Karpas-422 (cell line): ENCODE results near the gene ANKFN1. TPM values are rescaled to one million over a fixed set of nuclear protein-coding genes. Genes with fewer than 3 reads are reported as not detected.

Experiments
- DNase-seq: peaks from one replicate; pipeline ENCODE4 v3.0.0-alpha.2; 2015
- H2AFZ ChIP-seq: fragments of 200-600 bp; sonication (generic); 2 replicates; pipeline ENCODE4 v1.6.1; 2014; ENCODE audit warnings: antibody characterized with exemption, low read length, mixed read lengths
- H3K27ac ChIP-seq: fragments of 200-600 bp; sonication (generic); 2 replicates; pipeline ENCODE4 v1.5.1; 2014; ENCODE audit warnings: mild to moderate bottlenecking, low read length, moderate library complexity
- H3K27me3 ChIP-seq: fragments of 200-600 bp; sonication (generic); 2 replicates; pipeline ENCODE4 v1.6.1; 2014; ENCODE audit warnings: low read length, mixed read lengths
- H3K36me3 ChIP-seq: fragments of 200-600 bp; sonication (generic); 2 replicates; pipeline ENCODE4 v1.6.1; 2014; ENCODE audit warnings: low read length, mixed read lengths; ENCODE audit not compliant: insufficient read depth
- H3K4me1 ChIP-seq: fragments of 200-600 bp; sonication (generic); 2 replicates; pipeline ENCODE4 v1.6.1; 2014; ENCODE audit warnings: mild to moderate bottlenecking, low read length, mixed read lengths
- H3K4me2 ChIP-seq: fragments of 200-600 bp; sonication (generic); 2 replicates; pipeline ENCODE4 v1.6.1; 2014; ENCODE audit warnings: low read length, low read depth, mild to moderate bottlenecking; ENCODE audit not compliant: poor library complexity, severe bottlenecking
- H3K4me3 ChIP-seq: fragments of 200-600 bp; sonication (generic); 2 replicates; pipeline ENCODE4 v1.5.1; 2014; ENCODE audit warnings: mild to moderate bottlenecking, antibody characterized with exemption, low read length, mixed read lengths
- H3K79me2 ChIP-seq: fragments of 200-600 bp; sonication (generic); 2 replicates; pipeline ENCODE4 v1.6.1; 2014; ENCODE audit warnings: mild to moderate bottlenecking, low read length, mixed read lengths
- H3K9ac ChIP-seq: fragments of 200-600 bp; sonication (generic); 2 replicates; pipeline ENCODE4 v1.6.0; 2014; ENCODE audit warnings: low read length
- H3K9me2 ChIP-seq: fragments of 200-600 bp; sonication (generic), shearing (Covaris generic); replicated peaks from 2 replicates; pipeline ENCODE4 v1.6.0; 2014; ENCODE audit warnings: mild to moderate bottlenecking, low read length, moderate library complexity; ENCODE audit not compliant: insufficient read depth
- H3K9me3 ChIP-seq: fragments of 300-700, 200-600 bp; sonication (generic); 2 replicates; pipeline ENCODE4 v1.6.1; 2014; ENCODE audit warnings: low read length, mixed read lengths
- H4K20me1 ChIP-seq: fragments of 200-600 bp; sonication (generic); 2 replicates; pipeline ENCODE4 v1.6.1; 2014; ENCODE audit warnings: mild to moderate bottlenecking, antibody characterized with exemption, low read length, low read depth; ENCODE audit not compliant: insufficient read depth
- total RNA-seq: library from RNA; depleted of rRNA; stranded (reverse); fragments of >200 nt; shearing (Covaris generic); gene quantifications from 2 replicates; pipeline ENCODE4 v1.2.3, GENCODE V29; 2014; ENCODE audit warnings: low replicate concordance

The ANKFN1 gene
- total RNA-seq, 1 experiment from 2014 or later, result not detected

- Histone ChIP-seq H3K27me3 (no peaks in the 10 kb centered on the region), H3K9me3 (no peaks in the 10 kb centered on the region), H3K9ac (no peak overlapping the region), H3K9me2 (no peaks in the 10 kb centered on the region), H3K4me3 (no peak overlapping the region), H2AFZ (no peak overlapping the region), H4K20me1 (no peaks in the 10 kb centered on the region), H3K4me2 (no peak overlapping the region), H3K27ac (no peak overlapping the region), H3K36me3 (no peaks in the 10 kb centered on the region), H3K79me2 (no peaks in the 10 kb centered on the region), H3K4me1 (no peaks in the 10 kb centered on the region)
- DNase-seq, result no peak
These were observed 12.0 kb upstream of the ANKFN1 start for GRCh38 chr17:56141046-56141839.

GRCh38 chr17:56142325-56142724, 10.9 kb upstream of the ANKFN1 start:
- H3K9me3 ChIP-seq, result no peaks in the 10 kb centered on the region
- no peaks in the 10 kb centered on the region for H3K27me3 ChIP-seq
- no peak for DNase-seq
- no peaks in the 10 kb centered on the region for H3K9me2 ChIP-seq
- no peak overlapping the region for H2AFZ ChIP-seq
- H3K27ac ChIP-seq, result no peak overlapping the region
- no peak overlapping the region for H3K4me3 ChIP-seq
- peaks cover 5% of the 10 kb centered on the region for H3K4me1 ChIP-seq
- H3K9ac ChIP-seq, result no peak overlapping the region
- H3K36me3 ChIP-seq, result no peaks in the 10 kb centered on the region
- no peaks in the 10 kb centered on the region for H4K20me1 ChIP-seq
- H3K4me2 ChIP-seq, result no peak overlapping the region
- no peaks in the 10 kb centered on the region for H3K79me2 ChIP-seq

GRCh38 chr17:56142781-56143180, 10.5 kb upstream of the ANKFN1 start:
- no peak for DNase-seq
- peaks cover 5% of the 10 kb centered on the region for H3K4me1 ChIP-seq
- no peak overlapping the region for H3K9ac ChIP-seq
- H4K20me1 ChIP-seq, result no peaks in the 10 kb centered on the region
- H3K27ac ChIP-seq, result no peak overlapping the region
- no peak overlapping the region for H3K4me3 ChIP-seq
- H3K9me2 ChIP-seq, result no peaks in the 10 kb centered on the region
- H3K79me2 ChIP-seq, result no peaks in the 10 kb centered on the region
- H3K4me2 ChIP-seq, result no peak overlapping the region
- no peaks in the 10 kb centered on the region for H3K9me3 ChIP-seq
- H2AFZ ChIP-seq, result no peak overlapping the region
- no peaks in the 10 kb centered on the region for H3K27me3 ChIP-seq
- H3K36me3 ChIP-seq, result no peaks in the 10 kb centered on the region

GRCh38 chr17:56144223-56144622, 9.1 kb upstream of the ANKFN1 start:
- Histone ChIP-seq H3K9me2 (no peaks in the 10 kb centered on the region), H3K79me2 (no peaks in the 10 kb centered on the region), H3K4me2 (no peak overlapping the region), H3K27me3 (no peaks in the 10 kb centered on the region), H3K9me3 (no peaks in the 10 kb centered on the region), H3K9ac (no peak overlapping the region), H3K36me3 (no peaks in the 10 kb centered on the region), H3K27ac (no peak overlapping the region), H2AFZ (no peak overlapping the region), H3K4me1 (peaks cover 5% of the 10 kb centered on the region), H4K20me1 (no peaks in the 10 kb centered on the region), H3K4me3 (no peak overlapping the region)
- DNase-seq, result no peak

GRCh38 chr17:56146534-56146933, 6.7 kb upstream of the ANKFN1 start:
- no peak overlapping the region for H3K27ac ChIP-seq
- H2AFZ ChIP-seq, result no peak overlapping the region
- no peaks in the 10 kb centered on the region for H3K79me2 ChIP-seq
- H3K9ac ChIP-seq, result no peak overlapping the region
- H4K20me1 ChIP-seq, result no peaks in the 10 kb centered on the region
- no peaks in the 10 kb centered on the region for H3K36me3 ChIP-seq
- no peak overlapping the region for H3K4me2 ChIP-seq
- H3K9me2 ChIP-seq, result no peaks in the 10 kb centered on the region
- no peaks in the 10 kb centered on the region for H3K9me3 ChIP-seq
- no peak overlapping the region for H3K4me3 ChIP-seq
- no peaks in the 10 kb centered on the region for H3K27me3 ChIP-seq
- DNase-seq, result no peak
- H3K4me1 ChIP-seq, result peaks cover 5% of the 10 kb centered on the region

GRCh38 chr17:56148333-56148732, 4.9 kb upstream of the ANKFN1 start:
- no peak overlapping the region for H3K4me3 ChIP-seq
- H3K9me2 ChIP-seq, result no peaks in the 10 kb centered on the region
- H3K27me3 ChIP-seq, result no peaks in the 10 kb centered on the region
- H4K20me1 ChIP-seq, result no peaks in the 10 kb centered on the region
- H3K79me2 ChIP-seq, result no peaks in the 10 kb centered on the region
- H3K9ac ChIP-seq, result no peak overlapping the region
- H3K4me2 ChIP-seq, result no peak overlapping the region
- DNase-seq, result no peak
- H3K4me1 ChIP-seq, result peaks cover 5% of the 10 kb centered on the region
- H2AFZ ChIP-seq, result no peak overlapping the region
- no peaks in the 10 kb centered on the region for H3K9me3 ChIP-seq
- no peak overlapping the region for H3K27ac ChIP-seq
- no peaks in the 10 kb centered on the region for H3K36me3 ChIP-seq

GRCh38 chr17:56149266-56150036, 3.8 kb upstream of the ANKFN1 start:
- Histone ChIP-seq H3K4me3 (no peak overlapping the region), H4K20me1 (no peaks in the 10 kb centered on the region), H2AFZ (no peak overlapping the region), H3K9ac (no peak overlapping the region), H3K79me2 (no peaks in the 10 kb centered on the region), H3K9me2 (no peaks in the 10 kb centered on the region), H3K4me2 (no peak overlapping the region), H3K4me1 (peaks cover 5% of the 10 kb centered on the region), H3K27me3 (no peaks in the 10 kb centered on the region), H3K9me3 (no peaks in the 10 kb centered on the region), H3K27ac (no peak overlapping the region), H3K36me3 (no peaks in the 10 kb centered on the region)
- no peak for DNase-seq

GRCh38 chr17:56150649-56151048, 2.6 kb upstream of the ANKFN1 start:
- H3K27ac ChIP-seq, result no peak overlapping the region
- H3K4me2 ChIP-seq, result no peak overlapping the region
- no peaks in the 10 kb centered on the region for H3K9me2 ChIP-seq
- no peaks in the 10 kb centered on the region for H3K9me3 ChIP-seq
- no peak overlapping the region for H3K9ac ChIP-seq
- H3K4me1 ChIP-seq, result peaks cover 5% of the 10 kb centered on the region
- no peaks in the 10 kb centered on the region for H4K20me1 ChIP-seq
- DNase-seq, result no peak
- no peaks in the 10 kb centered on the region for H3K36me3 ChIP-seq
- H3K79me2 ChIP-seq, result no peaks in the 10 kb centered on the region
- H3K4me3 ChIP-seq, result no peak overlapping the region
- H3K27me3 ChIP-seq, result no peaks in the 10 kb centered on the region
- H2AFZ ChIP-seq, result no peak overlapping the region
